HEK293 (cell line): ENCODE results near the gene FUCA2.

ENCODE experiments used
- CTCF ChIP-seq: fragments of 450-650 bp; formaldehyde crosslinking; IDR thresholded peaks from 2 replicates; pipeline ENCODE4 v1.5.1; 2016; ENCODE audit warnings: missing biosample characterization, missing genetic modification characterization
- FEZF1 ChIP-seq: fragments of 450-650 bp; formaldehyde crosslinking; IDR thresholded peaks from 2 replicates; pipeline ENCODE4 v1.5.1; 2016; ENCODE audit warnings: missing biosample characterization, missing genetic modification characterization
- GLIS2 ChIP-seq: fragments of 450-650 bp; formaldehyde crosslinking; IDR thresholded peaks from 2 replicates; pipeline ENCODE4 v1.5.1; 2016; ENCODE audit warnings: missing biosample characterization, missing genetic modification characterization
- MYNN ChIP-seq: fragments of 450-650 bp; formaldehyde crosslinking; IDR thresholded peaks from 2 replicates; pipeline ENCODE4 v1.5.1; 2016; ENCODE audit warnings: missing biosample characterization, missing genetic modification characterization, borderline replicate concordance
- PATZ1 ChIP-seq: fragments of 450-650 bp; formaldehyde crosslinking; IDR thresholded peaks from 2 replicates; pipeline ENCODE4 v1.5.1; 2016; ENCODE audit warnings: missing biosample characterization, missing genetic modification characterization
- PBX3 ChIP-seq: sonication (generic); formaldehyde crosslinking; IDR thresholded peaks from 2 replicates; pipeline ENCODE4 v1.8.1; 2022; ENCODE audit warnings: mild to moderate bottlenecking, moderate library complexity, missing genetic modification reagents
- PRDM10 ChIP-seq: fragments of 450-650 bp; formaldehyde crosslinking; IDR thresholded peaks from 2 replicates; pipeline ENCODE4 v1.5.1; 2016; ENCODE audit warnings: missing biosample characterization, missing genetic modification characterization
- SP2 ChIP-seq: fragments of 450-650 bp; formaldehyde crosslinking; IDR thresholded peaks from 2 replicates; pipeline ENCODE4 v1.5.1; 2016; ENCODE audit warnings: missing biosample characterization, missing genetic modification characterization
- YY2 ChIP-seq: fragments of 450-650 bp; formaldehyde crosslinking; IDR thresholded peaks from 2 replicates; pipeline ENCODE4 v1.5.1; 2016; ENCODE audit warnings: missing biosample characterization, missing genetic modification characterization
- ZBTB10 ChIP-seq: fragments of 450-650 bp; formaldehyde crosslinking; IDR thresholded peaks from 2 replicates; pipeline ENCODE4 v1.5.1; 2016; ENCODE audit warnings: missing biosample characterization, missing genetic modification characterization
- ZBTB17 ChIP-seq: fragments of 450-650 bp; formaldehyde crosslinking; IDR thresholded peaks from 2 replicates; pipeline ENCODE4 v1.5.1; 2016; ENCODE audit warnings: missing biosample characterization, missing genetic modification characterization
- ZBTB44 ChIP-seq: fragments of 450-650 bp; IDR thresholded peaks from 2 replicates; pipeline ENCODE4 v1.5.1; 2018; ENCODE audit warnings: missing biosample characterization, mild to moderate bottlenecking, missing genetic modification characterization
- ZBTB8A ChIP-seq: fragments of 450-650 bp; formaldehyde crosslinking; IDR thresholded peaks from 2 replicates; pipeline ENCODE4 v1.5.1; 2016; ENCODE audit warnings: missing biosample characterization, missing genetic modification characterization
- ZEB2 ChIP-seq: fragments of 450-650 bp; formaldehyde crosslinking; IDR thresholded peaks from 2 replicates; pipeline ENCODE4 v1.5.1; 2016; ENCODE audit warnings: missing biosample characterization, missing genetic modification characterization
- ZNF114 ChIP-seq: fragments of 450-650 bp; formaldehyde crosslinking; IDR thresholded peaks from 2 replicates; pipeline ENCODE4 v1.5.0; 2017; ENCODE audit warnings: missing biosample characterization, missing genetic modification characterization
- ZNF140 ChIP-seq: fragments of 450-650 bp; formaldehyde crosslinking; IDR thresholded peaks from 2 replicates; pipeline ENCODE4 v1.5.1; 2016; ENCODE audit warnings: missing biosample characterization, missing genetic modification characterization
- ZNF211 ChIP-seq: fragments of 450-650 bp; formaldehyde crosslinking; IDR thresholded peaks from 2 replicates; pipeline ENCODE4 v1.5.1; 2016; ENCODE audit warnings: low read depth, missing biosample characterization, missing genetic modification characterization
- ZNF24 ChIP-seq: fragments of 450-650 bp; formaldehyde crosslinking; IDR thresholded peaks from 2 replicates; pipeline ENCODE4 v1.5.1; 2016; ENCODE audit warnings: missing biosample characterization, missing genetic modification characterization
- ZNF423 ChIP-seq: fragments of 450-650 bp; formaldehyde crosslinking; IDR thresholded peaks from 2 replicates; pipeline ENCODE4 v1.5.1; 2016; ENCODE audit warnings: missing biosample characterization, missing genetic modification characterization
- ZNF548 ChIP-seq: fragments of 450-650 bp; formaldehyde crosslinking; IDR thresholded peaks from 2 replicates; pipeline ENCODE4 v1.5.1; 2016; ENCODE audit warnings: missing biosample characterization, missing genetic modification characterization
- ZNF561 ChIP-seq: fragments of 450-650 bp; IDR thresholded peaks from 2 replicates; pipeline ENCODE4 v1.5.1; 2018; ENCODE audit warnings: missing biosample characterization, missing genetic modification characterization, borderline replicate concordance
- ZNF629 ChIP-seq: fragments of 450-650 bp; formaldehyde crosslinking; IDR thresholded peaks from 2 replicates; pipeline ENCODE4 v1.5.1; 2017; ENCODE audit warnings: missing biosample characterization, missing genetic modification characterization
- ZNF654 ChIP-seq: fragments of 450-650 bp; formaldehyde crosslinking; IDR thresholded peaks from 2 replicates; pipeline ENCODE4 v1.5.1; 2016; ENCODE audit warnings: low read depth, missing biosample characterization, missing genetic modification characterization
- ZNF670 ChIP-seq: fragments of 450-650 bp; formaldehyde crosslinking; IDR thresholded peaks from 2 replicates; pipeline ENCODE4 v1.5.1; 2016; ENCODE audit warnings: missing biosample characterization, missing genetic modification characterization, low read depth
- ZNF76 ChIP-seq: fragments of 450-650 bp; formaldehyde crosslinking; IDR thresholded peaks from 2 replicates; pipeline ENCODE4; 2016; ENCODE audit warnings: low read depth, missing biosample characterization, missing genetic modification characterization, borderline replicate concordance
- ZSCAN16 ChIP-seq: fragments of 450-650 bp; formaldehyde crosslinking; IDR thresholded peaks from 2 replicates; pipeline ENCODE4 v1.5.1; 2016; ENCODE audit warnings: missing biosample characterization, missing genetic modification characterization
- ZSCAN30 ChIP-seq: fragments of 450-650 bp; IDR thresholded peaks from 2 replicates; pipeline ENCODE4 v1.5.1; 2018; ENCODE audit warnings: missing biosample characterization, mild to moderate bottlenecking, missing genetic modification characterization, moderate library complexity

Gene FUCA2

GRCh38 chr6:143513410-143513809 lies 1.9 kb upstream of the FUCA2 start (continued):
- TF ChIP-seq ZSCAN16 = 0 out of 2 replicates have a peak, but pooled peaks have one; percentile 27
- TF ChIP-seq ZNF423 (tag by site-specific recombination) = 0 out of 2 replicates have a peak, but pooled peaks have one; percentile 54
- 0 out of 2 replicates have a peak, but pooled peaks have one; percentile 17 for TF ChIP-seq ZNF548
- 0 out of 2 replicates have a peak, but pooled peaks have one; percentile 29 for TF ChIP-seq ZNF24 (tag by site-specific recombination)
- no peak for TF ChIP-seq ZBTB8A (tag by site-specific recombination)
- TF ChIP-seq ZBTB44 (tag by site-specific recombination) = 0 out of 2 replicates have a peak, but pooled peaks have one; percentile 12
- TF ChIP-seq ZNF561 (tag by site-specific recombination) = 0 out of 2 replicates have a peak, but pooled peaks have one; percentile 39
- TF ChIP-seq SP2 (tag by site-specific recombination) = no peak
- no peak for TF ChIP-seq ZNF670 (tag by site-specific recombination)
- peak; percentile 76 for TF ChIP-seq ZNF654 (tag by site-specific recombination)
- peak; percentile 63; the same call in 1 of the 2 replicates for TF ChIP-seq PATZ1
- peak; percentile 39 for TF ChIP-seq PRDM10 (tag by site-specific recombination)
- peak; percentile 66; the same call in 1 of the 2 replicates for TF ChIP-seq ZSCAN30 (tag by site-specific recombination)
- 0 out of 2 replicates have a peak, but pooled peaks have one; percentile 31 for TF ChIP-seq ZEB2
- peak; percentile 87 for TF ChIP-seq MYNN (tag by site-specific recombination)
- TF ChIP-seq ZNF140 (tag by site-specific recombination) = no peak
- TF ChIP-seq ZBTB17 (tag by site-specific recombination) = peak; percentile 48
- no peak for TF ChIP-seq ZNF114 (tag by site-specific recombination)
- TF ChIP-seq ZNF629 (tag by site-specific recombination) = no peak
- 0 out of 2 replicates have a peak, but pooled peaks have one; percentile 15 for TF ChIP-seq YY2 (tag by site-specific recombination)
- TF ChIP-seq CTCF (tag by site-specific recombination) = peak; percentile 33; the same call in 1 of the 2 replicates
- TF ChIP-seq FEZF1 (tag by site-specific recombination) = no peak
- TF ChIP-seq PBX3 (CRISPR knock-in tag) = no peak
- no peak for TF ChIP-seq ZNF76
- TF ChIP-seq ZBTB10 (tag by site-specific recombination) = 0 out of 2 replicates have a peak, but pooled peaks have one; percentile 41
- TF ChIP-seq ZNF211 (tag by site-specific recombination) = no peak
- TF ChIP-seq GLIS2 (tag by site-specific recombination) = 0 out of 2 replicates have a peak, but pooled peaks have one; percentile 19
